A549 treated with DMSO at 1 μM for 4 hours (cell line): ENCODE measurements around the gene DES. TPM values are rescaled to one million over a fixed set of nuclear protein-coding genes. Genes with fewer than 3 reads are reported as not detected.

Source experiments
- total RNA-seq: library from RNA; stranded (reverse); fragments of 200-300 nt; extraction: Qiagen RNA extraction; gene quantifications from 5 replicates; pipeline ENCODE4 v1.2.3, GENCODE V29; 2022; ENCODE audit warnings: low read depth

The DES gene
- 0.08 to 0.09 TPM in 2 of 5 replicates, not detected in the others for total RNA-seq

GRCh38 chr2:219418155-219419011, at the start of gene DES:
Gene DES, plus strand, starts transcription at chr2:219418377. Its CDS starts 86 bp downstream, at chr2:219418463.

GRCh38 chr2:219387306-219388120, 30.7 kb upstream of the DES start, which contains the start of gene DNPEP:
Gene DNPEP, minus strand, starts transcription at chr2:219387912. Its CDS starts 118 bp downstream, at chr2:219387794.

GRCh38 chr2:219434718-219435525, 16.7 kb downstream of the DES start, which contains the start of gene SPEG:
Gene SPEG, plus strand, starts transcription at chr2:219434843. Its CDS starts 135 bp downstream, at chr2:219434978.

Other genes with a start within 250 kb of the DES start
- 0.57 to 1.4 TPM (median 0.70 TPM) in 5 replicates for gene SLC23A3, start 248.3 kb upstream of the DES start, total RNA-seq
- 40.6 to 45.1 TPM (median 43.6 TPM) in 5 replicates for gene CNPPD1, start 241.5 kb upstream of the DES start, total RNA-seq
- gene RETREG2, start 240.1 kb upstream of the DES start, total RNA-seq: 65.3 to 87.9 TPM (median 86.5 TPM) in 5 replicates
- 18.0 to 22.8 TPM (median 19.9 TPM) in 5 replicates for gene ZFAND2B, start 211.6 kb upstream of the DES start, total RNA-seq
- gene ABCB6, start 199.4 kb upstream of the DES start, total RNA-seq: 24.1 to 39.3 TPM (median 33.7 TPM) in 5 replicates
- 47.0 to 55.9 TPM (median 49.7 TPM) in 5 replicates for gene ATG9A, start 188.7 kb upstream of the DES start, total RNA-seq
- 16.2 to 23.2 TPM (median 20.9 TPM) in 5 replicates for gene ANKZF1, start 188.6 kb upstream of the DES start, total RNA-seq
- gene GLB1L, start 172.9 kb upstream of the DES start, total RNA-seq: 5.1 to 6.7 TPM (median 6.1 TPM) in 5 replicates
- gene STK16, start 172.9 kb upstream of the DES start, total RNA-seq: 25.0 to 30.5 TPM (median 29.4 TPM) in 5 replicates
- 0.26 to 0.46 TPM (median 0.31 TPM) in 5 replicates for gene TUBA4B, start 165.1 kb upstream of the DES start, total RNA-seq
- gene TUBA4A, start 164.5 kb upstream of the DES start, total RNA-seq: 365 to 546 TPM (median 419 TPM) in 5 replicates
- 46.4 to 58.3 TPM (median 54.4 TPM) in 5 replicates for gene DNAJB2, start 139.0 kb upstream of the DES start, total RNA-seq
- gene PTPRN, start 109.0 kb upstream of the DES start, total RNA-seq: 1.3 to 2.2 TPM (median 1.9 TPM) in 5 replicates
- not detected in 5 replicates for gene RESP18, start 85.6 kb upstream of the DES start, total RNA-seq
- 61.9 to 65.8 TPM (median 64.1 TPM) in 5 replicates for gene DNPEP, start 30.5 kb upstream of the DES start, total RNA-seq
- 5.8 to 8.1 TPM (median 6.6 TPM) in 5 replicates for gene SPEG, start 16.5 kb downstream of the DES start, total RNA-seq
- gene GMPPA, start 80.5 kb downstream of the DES start, total RNA-seq: 35.1 to 37.4 TPM (median 37.1 TPM) in 5 replicates
- gene ASIC4, start 96.1 kb downstream of the DES start, total RNA-seq: 0.02 to 0.09 TPM (median 0.07 TPM) in 4 of 5 replicates, not detected in the other
- gene CHPF, start 125.4 kb downstream of the DES start, total RNA-seq: 21.7 to 32.2 TPM (median 29.1 TPM) in 5 replicates
- gene TMEM198, start 125.7 kb downstream of the DES start, total RNA-seq: 0.54 to 1.3 TPM (median 0.95 TPM) in 5 replicates
- 17.7 to 24.2 TPM (median 20.1 TPM) in 5 replicates for gene OBSL1, start 153.2 kb downstream of the DES start, total RNA-seq
- 0.38 to 0.57 TPM (median 0.52 TPM) in 5 replicates for gene INHA, start 153.9 kb downstream of the DES start, total RNA-seq
- gene STK11IP, start 179.5 kb downstream of the DES start, total RNA-seq: 15.2 to 21.1 TPM (median 19.5 TPM) in 5 replicates
- 2.8 to 3.6 TPM (median 2.8 TPM) in 5 replicates for gene SLC4A3, start 209.3 kb downstream of the DES start, total RNA-seq